HCT116 (cell line): ENCODE data around the gene TUG1.

Experiments
- EGR1 ChIP-seq: IDR thresholded peaks from 2 replicates; pipeline ENCODE4 v1.6.1; 2012; ENCODE audit warnings: low read depth
- ELF1 ChIP-seq: IDR thresholded peaks from 2 replicates; pipeline ENCODE4 v1.6.1; 2012; ENCODE audit warnings: low read depth, borderline replicate concordance
- EZH2 ChIP-seq: fragments of 200-600 bp; sonication (generic); IDR thresholded peaks from 2 replicates; pipeline ENCODE4 v1.6.1; 2017; ENCODE audit warnings: antibody characterized with exemption, mixed run types
- EZH2phosphoT487 ChIP-seq: fragments of 200-600 bp; IDR thresholded peaks from 2 replicates; pipeline ENCODE4 v1.6.1; 2018; ENCODE audit warnings: antibody characterized with exemption, borderline replicate concordance
- JUND ChIP-seq: IDR thresholded peaks from 2 replicates; pipeline ENCODE4 v1.6.1; 2012
- POLR2A ChIP-seq: IDR thresholded peaks from 2 replicates; pipeline ENCODE4 v1.7.0; 2011; ENCODE audit warnings: borderline replicate concordance; ENCODE audit not compliant: insufficient read depth, insufficient read length; ENCODE audit errors: extremely low read depth
- POLR2AphosphoS5 ChIP-seq: IDR thresholded peaks from 2 replicates; pipeline ENCODE4 v1.6.1; 2011; ENCODE audit warnings: mild to moderate bottlenecking, low read depth, low read length, moderate library complexity
- RAD21 ChIP-seq: IDR thresholded peaks from 2 replicates; pipeline ENCODE4 v1.6.1; 2012; ENCODE audit warnings: low read depth, mild to moderate bottlenecking
- SP1 ChIP-seq: IDR thresholded peaks from 2 replicates; pipeline ENCODE4 v1.6.1; 2012; ENCODE audit warnings: low read depth
- YY1 ChIP-seq: IDR thresholded peaks from 2 replicates; pipeline ENCODE4 v1.6.1; 2011; ENCODE audit warnings: low read length, low read depth, moderate library complexity, mild to moderate bottlenecking; ENCODE audit not compliant: insufficient replicate concordance; ENCODE audit errors: extremely low read depth
- TF ChIP-seq, protein P1 (sequence below), 3 experiments: fragments of 200-600 bp in 1 of 3; sonication (generic) in 1 of 3; IDR thresholded peaks in 2 of 3; conservative IDR thresholded peaks in 1 of 3; 2 replicates each; pipeline ENCODE4 v1.5.1; 2012 to 2017; ENCODE audit warnings: low read depth in 2 of 3, low read length in 2 of 3, antibody characterized with exemption in 1 of 3, borderline replicate concordance in 1 of 3, control low read depth in 1 of 3, mild to moderate bottlenecking in 1 of 3, mixed read lengths in 1 of 3, mixed run types in 1 of 3, moderate library complexity in 1 of 3; ENCODE audit not compliant: insufficient read depth in 1 of 3
- TF ChIP-seq, protein P2 (sequence below): IDR thresholded peaks from 2 replicates; pipeline ENCODE4 v1.6.1; 2012; ENCODE audit warnings: low read depth
- TF ChIP-seq, protein P3 (sequence below): IDR thresholded peaks from 2 replicates; pipeline ENCODE4 v1.6.1; 2012

DNA sequence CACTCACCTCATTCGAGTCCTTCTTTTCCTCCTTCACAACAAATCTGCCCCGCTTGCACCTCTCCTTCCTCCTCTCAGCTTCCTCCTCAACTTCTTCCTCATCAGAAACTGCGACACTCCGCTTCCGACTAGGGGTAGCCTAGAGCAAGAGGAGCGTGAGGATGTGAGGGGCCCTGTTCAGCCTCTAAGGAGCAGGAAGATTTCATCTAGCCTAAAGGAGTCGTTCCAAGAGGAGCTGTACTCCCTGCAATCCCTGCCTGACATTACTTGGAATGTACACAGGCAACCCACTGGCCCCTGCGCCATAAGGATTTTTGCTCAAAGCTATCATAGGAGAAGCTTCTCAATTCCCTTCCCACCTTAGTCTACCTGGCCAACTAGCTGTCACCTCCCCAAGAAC is 35.0 kb upstream of the TUG1 start:
- TF ChIP-seq POLR2A, result no peak
- no peak for TF ChIP-seq POLR2AphosphoS5
- TF ChIP-seq, protein P1, sequence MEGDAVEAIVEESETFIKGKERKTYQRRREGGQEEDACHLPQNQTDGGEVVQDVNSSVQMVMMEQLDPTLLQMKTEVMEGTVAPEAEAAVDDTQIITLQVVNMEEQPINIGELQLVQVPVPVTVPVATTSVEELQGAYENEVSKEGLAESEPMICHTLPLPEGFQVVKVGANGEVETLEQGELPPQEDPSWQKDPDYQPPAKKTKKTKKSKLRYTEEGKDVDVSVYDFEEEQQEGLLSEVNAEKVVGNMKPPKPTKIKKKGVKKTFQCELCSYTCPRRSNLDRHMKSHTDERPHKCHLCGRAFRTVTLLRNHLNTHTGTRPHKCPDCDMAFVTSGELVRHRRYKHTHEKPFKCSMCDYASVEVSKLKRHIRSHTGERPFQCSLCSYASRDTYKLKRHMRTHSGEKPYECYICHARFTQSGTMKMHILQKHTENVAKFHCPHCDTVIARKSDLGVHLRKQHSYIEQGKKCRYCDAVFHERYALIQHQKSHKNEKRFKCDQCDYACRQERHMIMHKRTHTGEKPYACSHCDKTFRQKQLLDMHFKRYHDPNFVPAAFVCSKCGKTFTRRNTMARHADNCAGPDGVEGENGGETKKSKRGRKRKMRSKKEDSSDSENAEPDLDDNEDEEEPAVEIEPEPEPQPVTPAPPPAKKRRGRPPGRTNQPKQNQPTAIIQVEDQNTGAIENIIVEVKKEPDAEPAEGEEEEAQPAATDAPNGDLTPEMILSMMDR (IDR thresholded peaks at IDR 0.05 in 2 of 3, conservative IDR thresholded peaks at IDR 0.05 in 1 of 3; ENCODE audit: borderline replicate concordance in 1 of 3, insufficient read depth in 1 of 3, low read depth in 2 of 3, low read length in 2 of 3), result no peak
- no peak for TF ChIP-seq EGR1
- no peak for TF ChIP-seq JUND
- TF ChIP-seq ELF1, result no peak
- TF ChIP-seq SP1, result no peak
- no peak for TF ChIP-seq EZH2
- TF ChIP-seq, protein P2, sequence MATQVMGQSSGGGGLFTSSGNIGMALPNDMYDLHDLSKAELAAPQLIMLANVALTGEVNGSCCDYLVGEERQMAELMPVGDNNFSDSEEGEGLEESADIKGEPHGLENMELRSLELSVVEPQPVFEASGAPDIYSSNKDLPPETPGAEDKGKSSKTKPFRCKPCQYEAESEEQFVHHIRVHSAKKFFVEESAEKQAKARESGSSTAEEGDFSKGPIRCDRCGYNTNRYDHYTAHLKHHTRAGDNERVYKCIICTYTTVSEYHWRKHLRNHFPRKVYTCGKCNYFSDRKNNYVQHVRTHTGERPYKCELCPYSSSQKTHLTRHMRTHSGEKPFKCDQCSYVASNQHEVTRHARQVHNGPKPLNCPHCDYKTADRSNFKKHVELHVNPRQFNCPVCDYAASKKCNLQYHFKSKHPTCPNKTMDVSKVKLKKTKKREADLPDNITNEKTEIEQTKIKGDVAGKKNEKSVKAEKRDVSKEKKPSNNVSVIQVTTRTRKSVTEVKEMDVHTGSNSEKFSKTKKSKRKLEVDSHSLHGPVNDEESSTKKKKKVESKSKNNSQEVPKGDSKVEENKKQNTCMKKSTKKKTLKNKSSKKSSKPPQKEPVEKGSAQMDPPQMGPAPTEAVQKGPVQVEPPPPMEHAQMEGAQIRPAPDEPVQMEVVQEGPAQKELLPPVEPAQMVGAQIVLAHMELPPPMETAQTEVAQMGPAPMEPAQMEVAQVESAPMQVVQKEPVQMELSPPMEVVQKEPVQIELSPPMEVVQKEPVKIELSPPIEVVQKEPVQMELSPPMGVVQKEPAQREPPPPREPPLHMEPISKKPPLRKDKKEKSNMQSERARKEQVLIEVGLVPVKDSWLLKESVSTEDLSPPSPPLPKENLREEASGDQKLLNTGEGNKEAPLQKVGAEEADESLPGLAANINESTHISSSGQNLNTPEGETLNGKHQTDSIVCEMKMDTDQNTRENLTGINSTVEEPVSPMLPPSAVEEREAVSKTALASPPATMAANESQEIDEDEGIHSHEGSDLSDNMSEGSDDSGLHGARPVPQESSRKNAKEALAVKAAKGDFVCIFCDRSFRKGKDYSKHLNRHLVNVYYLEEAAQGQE, result no peak
- no peak for TF ChIP-seq EZH2phosphoT487
- TF ChIP-seq RAD21, result no peak
- TF ChIP-seq, protein P3, sequence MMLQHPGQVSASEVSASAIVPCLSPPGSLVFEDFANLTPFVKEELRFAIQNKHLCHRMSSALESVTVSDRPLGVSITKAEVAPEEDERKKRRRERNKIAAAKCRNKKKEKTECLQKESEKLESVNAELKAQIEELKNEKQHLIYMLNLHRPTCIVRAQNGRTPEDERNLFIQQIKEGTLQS, result no peak
- TF ChIP-seq YY1, result no peak
